WTC11 (cell line): ENCODE data around the gene METRN.

Experiments
- ATF6 ChIP-seq: sonication (generic); formaldehyde crosslinking; IDR thresholded peaks from 2 replicates; pipeline ENCODE4 v1.8.1; 2023; ENCODE audit warnings: mild to moderate bottlenecking, missing genetic modification reagents
- CTCF ChIP-seq: fragments of 200-600 bp; IDR thresholded peaks from 2 replicates; pipeline ENCODE4 v1.8.0; 2022; ENCODE audit warnings: antibody characterized with exemption
- IRF1 ChIP-seq: sonication (generic); formaldehyde crosslinking; IDR thresholded peaks from 2 replicates; pipeline ENCODE4 v1.8.0; 2023; ENCODE audit warnings: missing genetic modification reagents
- MYBL2 ChIP-seq: sonication (generic); formaldehyde crosslinking; IDR thresholded peaks from 2 replicates; pipeline ENCODE4 v1.8.1; 2023; ENCODE audit warnings: mild to moderate bottlenecking, moderate library complexity, missing genetic modification reagents
- NR3C1 ChIP-seq: sonication (generic); formaldehyde crosslinking; conservative IDR thresholded peaks from 2 replicates; pipeline ENCODE4 v1.8.1; 2023; ENCODE audit warnings: low read depth, mild to moderate bottlenecking, missing genetic modification reagents
- RELA ChIP-seq: sonication (generic); formaldehyde crosslinking; IDR thresholded peaks from 2 replicates; pipeline ENCODE4 v1.8.1; 2022; ENCODE audit warnings: missing genetic modification reagents, mild to moderate bottlenecking, borderline replicate concordance
- SMAD3 ChIP-seq: sonication (generic); formaldehyde crosslinking; IDR thresholded peaks from 2 replicates; pipeline ENCODE4 v1.8.0; 2022; ENCODE audit warnings: missing genetic modification reagents, mild to moderate bottlenecking, borderline replicate concordance
- SP1 ChIP-seq: sonication (generic); formaldehyde crosslinking; conservative IDR thresholded peaks from 2 replicates; pipeline ENCODE4 v1.8.1; 2022; ENCODE audit warnings: missing genetic modification reagents
- TEAD1 ChIP-seq: sonication (generic); formaldehyde crosslinking; IDR thresholded peaks from 2 replicates; pipeline ENCODE4 v1.8.0; 2022; ENCODE audit warnings: mild to moderate bottlenecking, missing genetic modification reagents
- ZNF138 ChIP-seq: sonication (generic); formaldehyde crosslinking; conservative IDR thresholded peaks from 2 replicates; pipeline ENCODE4 v1.8.1; 2022; ENCODE audit warnings: mild to moderate bottlenecking, moderate library complexity, missing genetic modification reagents
- ZNF263 ChIP-seq: sonication (generic); formaldehyde crosslinking; IDR thresholded peaks from 2 replicates; pipeline ENCODE4 v1.8.1; 2022; ENCODE audit warnings: low read depth, mild to moderate bottlenecking, moderate library complexity, missing genetic modification reagents
- ZNF423 ChIP-seq: fragments of 250-450 bp; sonication (Bioruptor Pico); IDR thresholded peaks from 2 replicates; pipeline ENCODE4 v2.1.2; 2022; ENCODE audit warnings: mild to moderate bottlenecking, moderate library complexity
- TF ChIP-seq, protein P1 (sequence below): sonication (generic); formaldehyde crosslinking; IDR thresholded peaks from 2 replicates; pipeline ENCODE4 v1.8.0; 2022; ENCODE audit warnings: mild to moderate bottlenecking, missing genetic modification reagents

GRCh38 chr16:728890-729744, 14.2 kb downstream of the METRN start:
- TF ChIP-seq CTCF (no peak), NR3C1 (CRISPR knock-in tag) (no peak), ZNF263 (CRISPR knock-in tag) (no peak), SP1 (no peak), ATF6 (CRISPR knock-in tag) (no peak), ZNF138 (CRISPR knock-in tag) (no peak), IRF1 (CRISPR knock-in tag) (no peak), MYBL2 (no peak), ZNF423 (CRISPR knock-in tag) (no peak), SMAD3 (no peak), TEAD1 (CRISPR knock-in tag) (no peak), RELA (CRISPR knock-in tag) (no peak)
- TF ChIP-seq, protein P1, sequence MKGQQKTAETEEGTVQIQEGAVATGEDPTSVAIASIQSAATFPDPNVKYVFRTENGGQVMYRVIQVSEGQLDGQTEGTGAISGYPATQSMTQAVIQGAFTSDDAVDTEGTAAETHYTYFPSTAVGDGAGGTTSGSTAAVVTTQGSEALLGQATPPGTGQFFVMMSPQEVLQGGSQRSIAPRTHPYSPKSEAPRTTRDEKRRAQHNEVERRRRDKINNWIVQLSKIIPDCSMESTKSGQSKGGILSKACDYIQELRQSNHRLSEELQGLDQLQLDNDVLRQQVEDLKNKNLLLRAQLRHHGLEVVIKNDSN (CRISPR knock-in tag) = no peak
